ENCODE data around the gene GUCA1C. TPM values are rescaled to one million over a fixed set of nuclear protein-coding genes. Genes with fewer than 3 reads are reported as not detected.
A peak's percentile ranks its signal among the peaks of the same experiment; 100 is the strongest.

GUCA1C gene
- total RNA-seq, 1 donor from 2014 or later = not detected

GRCh38 chr3:108907194-108907593, 46.5 kb downstream of the GUCA1C start:
- H3K27ac ChIP-seq = no peak overlapping the region
- no peaks in the 10 kb centered on the region for H3K4me1 ChIP-seq
- no peaks in the 10 kb centered on the region for H3K9me3 ChIP-seq
- no peaks in the 10 kb centered on the region for H3K27me3 ChIP-seq (ENCODE audit: low read depth)
- DNase-seq (no peak), ATAC-seq (no peak)
- no peak overlapping the region for H3K4me3 ChIP-seq
- H3K36me3 ChIP-seq = no peaks in the 10 kb centered on the region
- intact Hi-C loops (cut with DNase I) = no loop called here
- TF ChIP-seq CTCF (IDR thresholded peaks at IDR 0.05) = no peak

- Histone ChIP-seq H3K9me3 (no peaks in the 10 kb centered on the region), H3K27me3 (ENCODE audit: low read depth) (no peaks in the 10 kb centered on the region), H3K4me3 (no peak overlapping the region), H3K36me3 (no peaks in the 10 kb centered on the region), H3K4me1 (no peaks in the 10 kb centered on the region), H3K27ac (no peak overlapping the region)
- ATAC-seq = peak; percentile 67 to 77
- intact Hi-C loops (cut with DNase I) = no loop called here
- TF ChIP-seq CTCF (IDR thresholded peaks at IDR 0.05) = no peak
- no peak for DNase-seq
Measured at GRCh38 chr3:108899530-108899929, 54.1 kb downstream of the GUCA1C start.

GRCh38 chr3:108897883-108898282, 55.8 kb downstream of the GUCA1C start:
- no peaks in the 10 kb centered on the region for H3K4me1 ChIP-seq
- TF ChIP-seq CTCF (IDR thresholded peaks at IDR 0.05) = no peak
- H3K9me3 ChIP-seq = no peaks in the 10 kb centered on the region
- no peak overlapping the region for H3K27ac ChIP-seq
- DNase-seq = no peak
- H3K27me3 ChIP-seq (ENCODE audit: low read depth) = no peaks in the 10 kb centered on the region
- intact Hi-C loops (cut with DNase I) = no loop called here
- H3K4me3 ChIP-seq = no peak overlapping the region
- no peak for ATAC-seq
- H3K36me3 ChIP-seq = no peaks in the 10 kb centered on the region

- intact Hi-C loops (cut with DNase I) = no loop called here
- no peaks in the 10 kb centered on the region for H3K4me1 ChIP-seq
- ATAC-seq (no peak), DNase-seq (no peak)
- no peaks in the 10 kb centered on the region for H3K27me3 ChIP-seq (ENCODE audit: low read depth)
- no peaks in the 10 kb centered on the region for H3K36me3 ChIP-seq
- no peaks in the 10 kb centered on the region for H3K9me3 ChIP-seq
- no peak overlapping the region for H3K4me3 ChIP-seq
- no peak for TF ChIP-seq CTCF (IDR thresholded peaks at IDR 0.05)
- no peak overlapping the region for H3K27ac ChIP-seq
Measured at GRCh38 chr3:108894981-108895380, 58.7 kb downstream of the GUCA1C start.

- H3K4me1 ChIP-seq = no peaks in the 10 kb centered on the region
- DNase-seq (no peak), ATAC-seq (peak in 1 of 2 donors; percentile 11)
- no peaks in the 10 kb centered on the region for H3K36me3 ChIP-seq
- intact Hi-C loops (cut with DNase I) = no loop called here
- H3K27me3 ChIP-seq (ENCODE audit: low read depth) = no peaks in the 10 kb centered on the region
- no peak overlapping the region for H3K27ac ChIP-seq
- no peak for TF ChIP-seq CTCF (IDR thresholded peaks at IDR 0.05)
- no peaks in the 10 kb centered on the region for H3K9me3 ChIP-seq
- H3K4me3 ChIP-seq = no peak overlapping the region
Measured at GRCh38 chr3:108891833-108892232, 61.8 kb downstream of the GUCA1C start.

- Histone ChIP-seq H3K4me3 (no peak overlapping the region), H3K27me3 (ENCODE audit: low read depth) (no peaks in the 10 kb centered on the region), H3K4me1 (no peaks in the 10 kb centered on the region), H3K36me3 (no peaks in the 10 kb centered on the region), H3K27ac (no peak overlapping the region), H3K9me3 (no peaks in the 10 kb centered on the region)
- intact Hi-C loops (cut with DNase I) = no loop called here
- no peak for TF ChIP-seq CTCF (IDR thresholded peaks at IDR 0.05)
- DNase-seq (no peak), ATAC-seq (no peak)
Measured at GRCh38 chr3:108887777-108888176, 65.9 kb downstream of the GUCA1C start.

Data from lower lobe of right lung (tissue), 2 donors.